GM19025 (cell line): Measurements from ENCODE around the gene UBN2.

Experiments
- ATAC-seq: cut with Tn5 transposase; IDR thresholded peaks from one replicate; pipeline ENCODE4 v1.9.1; 2021; ENCODE audit warnings: mild to moderate bottlenecking, low read depth, moderate library complexity; ENCODE audit not compliant: unreplicated experiment

UBN2 gene

GRCh38 chr7:139231513-139232376, 708 bp downstream of the UBN2 start:
- peak; percentile 25 for ATAC-seq

GRCh38 chr7:139232377-139232717, 1.3 kb downstream of the UBN2 start:
- no peak for ATAC-seq

GRCh38 chr7:139232904-139233303, 1.9 kb downstream of the UBN2 start:
- no peak for ATAC-seq

- no peak for ATAC-seq
Measured at GRCh38 chr7:139241258-139241657, 10.2 kb downstream of the UBN2 start.

- ATAC-seq = no peak
Measured at GRCh38 chr7:139242741-139243281, 11.8 kb downstream of the UBN2 start.

- no peak for ATAC-seq
Measured at GRCh38 chr7:139245401-139245800, 14.4 kb downstream of the UBN2 start.

GRCh38 chr7:139246494-139246893, 15.5 kb downstream of the UBN2 start:
- no peak for ATAC-seq

- ATAC-seq = no peak
Measured at GRCh38 chr7:139246905-139247304, 15.9 kb downstream of the UBN2 start.

GRCh38 chr7:139249179-139249810, 18.3 kb downstream of the UBN2 start:
- no peak for ATAC-seq

- no peak for ATAC-seq
Measured at GRCh38 chr7:139252451-139252850, 21.4 kb downstream of the UBN2 start.

GRCh38 chr7:139254281-139254680, 23.2 kb downstream of the UBN2 start:
- ATAC-seq = no peak

GRCh38 chr7:139254728-139255127, 23.7 kb downstream of the UBN2 start:
- ATAC-seq = no peak

GRCh38 chr7:139255290-139255689, 24.3 kb downstream of the UBN2 start:
- no peak for ATAC-seq

- ATAC-seq = no peak
Measured at GRCh38 chr7:139259142-139259541, 28.1 kb downstream of the UBN2 start.

GRCh38 chr7:139264220-139264619, 33.2 kb downstream of the UBN2 start:
- no peak for ATAC-seq

GRCh38 chr7:139265673-139266072, 34.6 kb downstream of the UBN2 start:
- no peak for ATAC-seq

- ATAC-seq = no peak
Measured at GRCh38 chr7:139271718-139272628, 40.9 kb downstream of the UBN2 start.

GRCh38 chr7:139284252-139284896, 53.3 kb downstream of the UBN2 start:
- ATAC-seq = no peak

GRCh38 chr7:139286144-139286543, 55.1 kb downstream of the UBN2 start:
- no peak for ATAC-seq

GRCh38 chr7:139292821-139293220, 61.8 kb downstream of the UBN2 start:
- no peak for ATAC-seq
